HG02884 (cell line): ENCODE data around the gene VAPA.

Experiments
- ATAC-seq: cut with Tn5 transposase; IDR thresholded peaks from one replicate; pipeline ENCODE4 v1.9.1; 2021; ENCODE audit warnings: mild to moderate bottlenecking, moderate library complexity; ENCODE audit not compliant: unreplicated experiment

VAPA gene

GRCh38 chr18:9913526-9914333 is at the start of gene VAPA:
Gene VAPA (plus strand): TSS chr18:9914016. CDS start chr18:9914257, 241 bp downstream.
- ATAC-seq = peak; percentile 75

GRCh38 chr18:9865764-9866490 is 47.9 kb upstream of the VAPA start:
- ATAC-seq = no peak

- ATAC-seq = no peak
These were observed 47.2 kb upstream of the VAPA start for GRCh38 chr18:9866627-9867026.

GRCh38 chr18:9867071-9867594 is 46.7 kb upstream of the VAPA start:
- ATAC-seq = no peak

GRCh38 chr18:9868857-9869714 is 44.7 kb upstream of the VAPA start:
- no peak for ATAC-seq

- peak; percentile 79 for ATAC-seq
These were observed 43.9 kb upstream of the VAPA start for GRCh38 chr18:9869715-9870430.

- ATAC-seq = peak; percentile 27
These were observed 43.3 kb upstream of the VAPA start for GRCh38 chr18:9870431-9871008.

GRCh38 chr18:9871244-9871746 is 42.5 kb upstream of the VAPA start:
- ATAC-seq = no peak

GRCh38 chr18:9872823-9873222 is 41.0 kb upstream of the VAPA start:
- no peak for ATAC-seq

- ATAC-seq = no peak
These were observed 39.1 kb upstream of the VAPA start for GRCh38 chr18:9874728-9875127.

GRCh38 chr18:9876212-9876866 is 37.5 kb upstream of the VAPA start:
- ATAC-seq = no peak

- ATAC-seq = no peak
These were observed 36.8 kb upstream of the VAPA start for GRCh38 chr18:9876867-9877654.

- ATAC-seq = no peak
These were observed 36.2 kb upstream of the VAPA start for GRCh38 chr18:9877655-9878014.

- no peak for ATAC-seq
These were observed 35.7 kb upstream of the VAPA start for GRCh38 chr18:9878095-9878494.

- no peak for ATAC-seq
These were observed 35.0 kb upstream of the VAPA start for GRCh38 chr18:9878783-9879242.

GRCh38 chr18:9884090-9884489 is 29.7 kb upstream of the VAPA start:
- ATAC-seq = no peak

- no peak for ATAC-seq
These were observed 29.2 kb upstream of the VAPA start for GRCh38 chr18:9884532-9885140.
